ENCODE measurements around the gene TSPYL4. TPM values are rescaled to one million over a fixed set of nuclear protein-coding genes. Genes with fewer than 3 reads are reported as not detected.

TSPYL4 gene
- total and polyA plus RNA-seq, 2 donors (not counting 3 experiments of a cell fraction or from before 2014, with no cell fraction given) = 24.5 to 43.1 TPM

- POLR2A ChIA-PET = no interaction called here
- Histone ChIP-seq H3K9me1 (replicated peaks; ENCODE audit: control insufficient read depth, extremely low read depth, insufficient read depth, low read length) (no peaks in the 10 kb centered on the region), H3K9ac (replicated peaks; ENCODE audit: extremely low read depth, insufficient read depth, low read length) (no peak overlapping the region), H3K4me3 (replicated peaks in 1 of 3; ENCODE audit: insufficient read depth in 1 of 3, low read depth in 1 of 3, low read length in 3 of 3) (no peak overlapping the region), H3K79me2 (ENCODE audit: control insufficient read depth, insufficient read depth, low read length) (peaks cover 12% of the 10 kb centered on the region), H2AFZ (ENCODE audit: low read depth, low read length) (no peak overlapping the region), H3K4me1 (ENCODE audit: control insufficient read depth, extremely low read depth, insufficient read depth, low read length) (peaks cover 39% of the 10 kb centered on the region), H3K27ac (ENCODE audit: insufficient read depth, low read depth, low read length) (no peak overlapping the region), H3K4me2 (ENCODE audit: insufficient read depth, low read length) (no peak overlapping the region), H4K20me1 (replicated peaks; ENCODE audit: control insufficient read depth, extremely low read depth, insufficient read depth, low read length) (no peaks in the 10 kb centered on the region), H3K36me3 (ENCODE audit: control insufficient read depth in 2 of 2, extremely low read depth in 1 of 2, insufficient read depth in 2 of 2, low read length in 2 of 2) (peaks cover 0 to 2% of the 10 kb centered on the region in 2 experiments), H3K9me3 (replicated peaks; ENCODE audit: control insufficient read depth, insufficient read depth, low read length) (no peaks in the 10 kb centered on the region), H3K27me3 (ENCODE audit: control insufficient read depth in 2 of 2, insufficient read depth in 2 of 2, low read length in 2 of 2) (no peaks in the 10 kb centered on the region)
- no peak for TF ChIP-seq POLR2A (IDR thresholded peaks at IDR 0.05; ENCODE audit: low read depth, low read length)
- no peak for TF ChIP-seq FOS (IDR thresholded peaks at IDR 0.05; ENCODE audit: borderline replicate concordance, insufficient read depth, low read length)
- TF ChIP-seq GATA2 (IDR thresholded peaks at IDR 0.05; ENCODE audit: insufficient read depth, insufficient read length, low read depth, low read length) = no peak
- no peak for TF ChIP-seq MAX (IDR thresholded peaks at IDR 0.05; ENCODE audit: insufficient read depth, insufficient read length)
- TF ChIP-seq MYC (IDR thresholded peaks at IDR 0.05; ENCODE audit: low read depth, low read length) = no peak
- no peak for TF ChIP-seq EZH2 (IDR thresholded peaks at IDR 0.05; ENCODE audit: borderline replicate concordance, low read depth, low read length, severe bottlenecking)
- TF ChIP-seq POLR2AphosphoS5 (IDR thresholded peaks at IDR 0.05; ENCODE audit: insufficient read depth, low read depth, low read length) = no peak
- TF ChIP-seq, protein P1, sequence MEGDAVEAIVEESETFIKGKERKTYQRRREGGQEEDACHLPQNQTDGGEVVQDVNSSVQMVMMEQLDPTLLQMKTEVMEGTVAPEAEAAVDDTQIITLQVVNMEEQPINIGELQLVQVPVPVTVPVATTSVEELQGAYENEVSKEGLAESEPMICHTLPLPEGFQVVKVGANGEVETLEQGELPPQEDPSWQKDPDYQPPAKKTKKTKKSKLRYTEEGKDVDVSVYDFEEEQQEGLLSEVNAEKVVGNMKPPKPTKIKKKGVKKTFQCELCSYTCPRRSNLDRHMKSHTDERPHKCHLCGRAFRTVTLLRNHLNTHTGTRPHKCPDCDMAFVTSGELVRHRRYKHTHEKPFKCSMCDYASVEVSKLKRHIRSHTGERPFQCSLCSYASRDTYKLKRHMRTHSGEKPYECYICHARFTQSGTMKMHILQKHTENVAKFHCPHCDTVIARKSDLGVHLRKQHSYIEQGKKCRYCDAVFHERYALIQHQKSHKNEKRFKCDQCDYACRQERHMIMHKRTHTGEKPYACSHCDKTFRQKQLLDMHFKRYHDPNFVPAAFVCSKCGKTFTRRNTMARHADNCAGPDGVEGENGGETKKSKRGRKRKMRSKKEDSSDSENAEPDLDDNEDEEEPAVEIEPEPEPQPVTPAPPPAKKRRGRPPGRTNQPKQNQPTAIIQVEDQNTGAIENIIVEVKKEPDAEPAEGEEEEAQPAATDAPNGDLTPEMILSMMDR (IDR thresholded peaks at IDR 0.05; ENCODE audit: extremely low read depth in 1 of 2, insufficient read depth in 1 of 2, low read depth in 1 of 2, low read length in 2 of 2) = no peak
- no peak for TF ChIP-seq JUN (IDR thresholded peaks at IDR 0.05; ENCODE audit: borderline replicate concordance, insufficient read depth, insufficient read length, low read depth)
- intact Hi-C loops (cut with micrococcal nuclease) = no loop called here
- CTCF ChIA-PET = interaction anchor here (1.7 to 10.1 kb wide), 2 partner anchors 21 to 30 kb away, joined by 6 to 90 read pairs; no protein-coding TSS in a partner anchor
- dilution Hi-C loops (cut with MboI; ENCODE audit: extremely low pct_ligation_motif_present, low sequenced_read_pairs) = no loop called here
- no TSS peak for BruUV-seq (replicated peaks)
- no peak for FAIRE-seq
- no peak for DNase-seq (ENCODE audit: low read depth, low spot score)
Measured at GRCh38 chr6:116247285-116247684, 6.6 kb downstream of the TSPYL4 start.

Measured in endothelial cell of umbilical vein (primary cell).